ENCODE data around the gene LINC01488. TPM values are rescaled to one million over a fixed set of nuclear protein-coding genes. Genes with fewer than 3 reads are reported as not detected.

Gene LINC01488
- not detected for polyA plus RNA-seq (ENCODE audit: insufficient read length)
- long read RNA-seq, donor 1 = 0 reads
- long read RNA-seq, donor 2 = 0 reads
- long read RNA-seq, donor 3 = 0 reads
- long read RNA-seq, donor 4 = 0 reads
- long read RNA-seq, donor 5 = 0 reads
- long read RNA-seq, donor 6 = 0 reads
- long read RNA-seq, donor 7 = 0 reads
- long read RNA-seq, donor 8 = 0 reads

GRCh38 chr11:69481393-69481844, at the start of gene LINC01488:
TSS of gene LINC01488 (plus strand) at chr11:69481663.
- DNase-seq = no peak

DNA sequence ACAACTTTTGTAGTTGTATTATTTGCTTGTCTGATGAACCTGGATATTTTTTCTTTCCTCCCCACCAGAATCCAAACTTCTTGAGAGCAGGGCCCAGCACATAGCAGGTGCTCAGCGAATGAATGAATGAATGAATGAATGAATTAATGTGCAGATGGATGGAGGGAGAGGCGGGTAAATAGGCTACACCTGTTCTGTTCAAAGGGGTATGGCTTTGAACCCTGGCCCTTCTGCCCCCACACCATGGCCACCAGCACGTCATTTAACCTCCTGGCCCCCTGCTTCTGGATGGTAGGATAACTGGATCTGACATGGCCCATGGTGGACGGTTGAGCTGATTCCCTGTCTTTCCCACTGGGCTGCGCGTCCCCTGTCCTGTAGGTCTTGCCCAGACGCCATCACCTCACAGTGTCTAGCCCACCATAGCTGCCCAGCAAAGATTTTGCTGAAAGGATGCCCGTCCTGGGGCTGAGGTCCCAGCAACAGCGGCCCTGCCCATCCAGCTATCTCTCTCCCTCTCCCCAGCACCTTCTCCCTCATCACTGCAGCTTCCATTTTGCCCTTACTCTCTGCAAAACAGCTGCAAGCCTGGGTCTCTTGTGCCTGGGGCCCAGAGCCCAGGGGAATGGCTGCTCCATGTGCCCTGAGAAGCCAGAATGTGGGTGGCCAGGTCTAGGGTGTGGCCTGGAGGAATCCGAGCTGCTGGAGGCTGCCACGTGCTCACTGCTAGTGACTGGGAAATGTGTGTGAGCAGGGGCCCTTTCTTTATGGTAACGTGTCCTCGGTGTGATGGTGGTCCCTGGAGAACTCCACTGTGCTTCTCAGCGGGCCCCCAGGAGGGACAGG, 49.3 kb upstream of the LINC01488 start:
- no peak for DNase-seq

DNA sequence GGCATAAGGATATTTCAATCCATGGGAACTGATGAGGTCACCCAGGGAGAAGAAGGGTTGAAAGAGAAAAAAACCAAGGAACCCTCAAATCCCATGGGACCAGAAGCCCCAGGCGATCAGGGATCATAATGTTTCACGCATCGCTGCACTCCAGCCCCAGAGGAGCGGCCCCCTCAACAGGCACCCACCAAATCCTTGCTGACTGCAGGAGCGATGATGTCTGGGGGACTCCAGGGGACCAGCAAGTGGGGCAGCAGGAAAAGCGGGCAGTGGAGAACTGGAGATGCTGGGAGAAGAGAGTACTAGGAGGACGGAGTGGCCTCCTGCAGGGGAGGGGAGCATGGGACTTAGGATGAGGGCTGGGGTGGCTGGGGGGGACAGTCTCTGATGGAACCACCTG, 47.7 kb upstream of the LINC01488 start:
- DNase-seq = no peak

DNA sequence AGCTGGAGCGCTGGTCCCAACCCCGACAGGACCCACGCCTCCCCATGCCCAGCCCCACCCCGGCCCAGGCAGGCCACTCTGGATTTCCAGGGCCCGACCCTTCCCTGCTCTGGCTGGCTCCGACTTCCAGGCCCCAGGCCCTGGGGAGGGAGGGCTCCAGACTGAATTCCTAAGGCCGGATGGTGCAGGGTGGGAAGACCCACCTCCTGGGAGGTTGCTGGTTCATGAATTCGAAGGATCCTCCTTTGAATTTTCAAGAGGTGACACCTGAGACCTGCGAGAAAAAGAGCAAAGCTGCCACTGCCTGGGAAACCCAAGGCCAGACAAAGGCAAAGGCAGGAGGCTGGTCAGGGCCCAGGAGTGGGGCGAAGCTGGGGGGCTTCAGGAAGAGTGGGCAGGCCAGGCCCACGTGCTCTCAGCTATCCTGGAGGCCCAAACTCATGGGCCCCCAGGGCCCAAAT, 47.0 kb upstream of the LINC01488 start:
- DNase-seq = no peak

GRCh38 chr11:69435161-69435986, 46.1 kb upstream of the LINC01488 start:
- no peak for DNase-seq

- no peak for DNase-seq
These were observed 45.2 kb upstream of the LINC01488 start for GRCh38 chr11:69436041-69436982.

- DNase-seq = no peak
These were observed 44.2 kb upstream of the LINC01488 start for GRCh38 chr11:69437001-69437875.

DNA sequence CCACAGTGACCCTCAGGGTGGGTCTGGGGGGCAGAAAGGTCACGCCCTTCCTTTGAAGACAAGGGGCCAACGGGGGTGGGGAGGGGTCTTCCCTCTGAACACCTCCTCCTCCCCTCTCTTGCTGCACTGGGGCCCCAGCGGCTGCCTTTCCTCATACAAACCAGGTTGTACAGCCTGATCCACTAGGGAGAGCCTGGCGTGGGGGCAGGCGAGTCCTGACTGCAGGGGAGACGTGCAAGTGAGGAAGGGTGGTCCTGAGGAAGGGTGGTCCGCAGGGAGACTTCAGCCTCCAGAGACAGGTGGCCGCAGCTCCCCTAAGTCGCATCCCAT, 43.6 kb upstream of the LINC01488 start:
- no peak for DNase-seq

GRCh38 chr11:69438286-69438920, 43.1 kb upstream of the LINC01488 start:
- DNase-seq = no peak

DNA sequence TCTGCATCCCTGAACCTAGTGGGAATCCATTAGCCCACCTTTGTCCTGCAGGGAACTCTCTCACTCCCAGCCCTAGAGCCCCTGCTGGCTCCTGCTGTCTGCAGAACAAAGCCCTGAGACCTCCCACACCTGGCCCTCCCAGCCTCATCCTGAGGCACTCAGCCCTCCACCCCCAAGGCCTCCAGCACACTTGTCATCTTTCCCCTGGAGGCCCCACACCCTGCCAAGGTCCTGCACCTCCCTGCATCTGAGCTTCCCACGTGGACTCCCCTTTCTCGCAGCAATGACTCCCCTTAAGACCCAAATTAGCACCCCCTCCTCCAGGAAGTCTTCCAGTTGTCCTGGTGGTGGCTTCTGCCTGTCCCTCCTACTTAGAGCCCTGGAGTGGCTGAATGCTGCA, 42.3 kb upstream of the LINC01488 start:
- no peak for DNase-seq

- DNase-seq = no peak
These were observed 41.6 kb upstream of the LINC01488 start for GRCh38 chr11:69439651-69440464.

DNA sequence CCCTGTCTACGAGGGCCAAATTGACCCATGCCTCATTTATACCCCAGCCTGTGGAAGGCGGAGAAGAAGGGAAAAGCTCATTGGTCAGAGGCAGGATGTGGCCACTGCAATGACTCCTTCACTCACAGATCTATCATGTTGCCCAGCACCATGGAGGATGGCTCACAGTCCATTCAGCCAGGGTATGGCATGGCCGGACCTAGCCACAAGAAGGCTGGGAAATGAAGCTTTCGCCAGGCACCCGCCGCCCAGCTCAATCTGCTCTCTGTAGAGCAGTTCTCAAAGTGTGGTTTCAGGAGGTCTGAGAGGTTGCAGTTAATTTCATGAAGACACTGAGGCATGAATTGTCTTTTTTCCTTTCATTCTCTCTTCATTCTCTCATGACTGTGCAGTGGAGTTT, 40.6 kb upstream of the LINC01488 start:
- no peak for DNase-seq

DNA sequence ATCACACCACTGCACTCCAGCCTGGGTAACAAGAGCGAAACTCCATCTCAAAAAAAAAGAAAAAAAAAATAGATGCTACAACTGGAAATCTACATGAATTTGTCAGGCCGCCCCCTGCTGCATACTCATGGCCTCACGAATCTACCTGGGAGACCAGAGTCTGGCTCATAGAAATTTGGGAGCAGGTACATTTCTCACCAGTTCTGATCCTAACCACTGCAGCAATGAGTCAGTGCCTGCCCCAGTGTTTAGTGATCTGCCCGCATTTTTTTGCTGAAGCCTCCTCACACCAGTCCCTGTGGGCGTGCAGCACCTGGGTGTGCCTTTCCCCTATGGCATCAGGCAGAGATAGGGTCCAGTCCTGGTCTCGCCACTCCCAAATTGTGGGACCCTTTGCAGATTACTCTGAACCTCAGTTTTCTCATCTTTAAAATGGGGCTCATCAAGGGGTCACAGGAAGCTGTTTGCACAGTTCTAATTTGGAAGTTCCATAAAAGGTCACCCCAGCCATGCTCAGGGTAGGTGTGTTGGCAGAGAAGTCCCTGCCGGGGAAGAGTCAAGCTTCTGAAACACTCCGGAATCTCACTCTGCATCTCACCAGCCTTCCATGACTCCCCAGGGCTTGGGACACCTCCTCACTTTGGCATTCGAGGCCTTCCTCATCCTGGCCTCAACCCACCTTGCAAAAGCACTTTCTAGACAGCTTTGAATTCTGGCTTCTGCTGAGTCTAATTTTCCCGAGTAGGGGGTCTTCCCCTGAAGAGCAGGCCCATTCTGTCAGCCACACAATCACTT, 39.3 kb upstream of the LINC01488 start:
- no peak for DNase-seq

DNA sequence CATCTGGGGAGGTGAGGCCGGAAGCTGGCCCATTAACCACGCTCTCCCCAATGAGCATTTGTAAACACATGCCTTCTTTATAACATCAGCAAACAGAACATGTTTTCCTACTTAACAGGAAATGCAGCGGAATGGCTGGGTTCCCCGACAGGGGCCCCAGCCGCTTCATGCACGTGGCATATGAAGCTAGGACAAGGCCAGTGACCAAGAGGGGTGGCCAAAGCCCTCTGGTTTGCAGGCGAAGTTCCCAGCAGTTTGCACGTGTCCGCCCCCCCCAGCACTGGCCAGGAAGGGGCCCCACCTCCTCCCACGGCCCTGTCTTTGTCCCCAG, 38.7 kb upstream of the LINC01488 start:
- peak; percentile 64 for DNase-seq

DNA sequence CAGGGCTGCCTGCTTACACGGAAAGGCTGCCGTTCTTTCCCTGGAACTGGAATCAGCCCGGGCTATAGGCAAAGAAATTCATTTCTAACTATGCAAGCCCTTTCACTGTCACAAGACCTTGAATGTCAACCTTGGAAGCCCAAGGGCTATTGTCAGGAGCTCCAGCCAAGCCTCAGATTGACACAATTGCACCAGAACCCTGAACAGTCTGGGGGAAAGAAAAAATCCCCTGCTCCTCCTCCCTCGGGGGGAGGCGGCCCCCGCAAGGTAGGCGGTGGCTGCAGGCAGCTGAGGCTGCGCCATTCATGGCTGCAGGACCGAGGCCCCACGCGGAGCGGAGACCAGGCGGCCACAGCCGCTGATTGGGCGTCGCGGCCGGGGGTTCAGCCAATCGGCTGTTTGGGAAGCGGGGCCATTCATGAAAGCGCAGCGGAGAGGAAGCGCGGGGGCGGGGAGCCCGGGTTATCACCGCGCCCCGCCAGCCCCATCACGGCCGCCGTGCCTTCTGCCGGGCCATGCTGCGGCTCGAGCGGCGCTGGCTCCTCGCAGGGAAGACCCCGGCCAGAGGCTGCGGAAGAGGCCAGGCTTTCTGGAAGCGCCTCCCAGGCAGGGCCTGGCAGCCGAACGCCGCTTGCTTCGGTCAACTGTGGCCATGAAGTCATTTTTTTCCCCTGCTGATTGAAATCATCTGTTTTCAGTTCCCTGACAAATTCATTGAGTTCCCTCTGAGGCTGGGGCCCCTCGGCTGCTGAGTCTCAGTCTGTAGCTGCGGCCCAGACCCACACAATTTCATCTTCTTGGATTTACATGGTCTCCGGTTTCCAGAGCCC, 38.1 kb upstream of the LINC01488 start:
- peak; percentile 92 for DNase-seq

GRCh38 chr11:69443968-69444364, 37.5 kb upstream of the LINC01488 start:
- no peak for DNase-seq

DNA sequence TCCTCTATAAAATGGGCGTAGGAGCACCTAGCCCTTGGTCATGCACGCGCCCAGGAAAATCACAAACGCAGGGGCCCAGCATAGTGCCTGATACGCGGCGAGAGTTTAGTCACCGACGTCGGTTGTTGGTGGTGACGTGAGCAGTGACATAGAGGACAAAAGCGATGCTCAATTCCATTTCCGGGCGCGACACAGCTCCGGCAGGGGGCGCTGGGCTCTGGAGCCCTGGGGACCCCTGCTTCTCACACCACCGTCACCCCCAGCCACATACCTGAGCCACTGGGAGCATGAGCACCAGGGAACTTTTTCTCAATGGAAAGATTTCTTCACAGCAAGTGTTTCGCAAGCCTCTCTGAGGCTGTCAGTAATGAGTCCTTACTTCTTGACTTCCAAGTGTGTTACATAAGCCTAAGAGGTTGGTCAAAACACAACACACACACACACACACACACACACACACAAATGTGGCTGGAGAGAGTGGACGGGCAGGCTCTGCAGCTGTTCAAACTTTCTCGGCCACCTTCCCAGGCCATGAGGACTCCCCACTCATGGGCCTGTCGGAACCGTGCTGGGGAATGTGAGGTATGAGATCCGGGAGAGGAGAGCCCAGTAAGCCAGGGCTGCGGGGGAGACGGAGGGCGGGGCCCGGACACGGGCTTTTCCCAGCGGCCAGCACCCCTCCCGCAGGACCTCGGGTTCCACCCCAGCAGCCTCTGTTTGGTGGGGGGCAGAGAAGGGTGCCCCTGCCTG, 36.9 kb upstream of the LINC01488 start:
- DNase-seq = no peak

Measured in left kidney (tissue), 8 donors.